GM12878 (cell line): ENCODE results near the gene COL13A1. TPM values are rescaled to one million over a fixed set of nuclear protein-coding genes. Genes with fewer than 3 reads are reported as not detected.

Source experiments
- ATAC-seq: fragments of 200-7000 bp; cut with Tn5 transposase; 3 replicates; pipeline ENCODE4 v1.9.1; 2020; ENCODE audit warnings: mild to moderate bottlenecking, moderate library complexity
- BruUV-seq: library from RNA; stranded (reverse); fragments of 400-500 nt; replicated peaks from 2 replicates; lab custom pipeline; 2021; lab: Mats Ljungman, UMichigan
- CTCF ChIA-PET: fragments of 300-600 bp; sonication (Branson Sonifier 250); formaldehyde crosslinking; extraction: SDS; loops from one replicate; lab custom pipeline; 2021; ENCODE audit warnings: inconsistent platforms; lab: Yijun Ruan, JAX
- POLR2A ChIA-PET: fragments of 350-600 bp; formaldehyde crosslinking; extraction: SDS; loops from one replicate; lab custom pipeline; 2021; ENCODE audit warnings: inconsistent platforms; lab: Charles Lee
- RAD21 ChIA-PET: fragments of 300-600 bp; sonication (Branson Sonifier 250); formaldehyde crosslinking; loops from one replicate; lab custom pipeline; 2023; ENCODE audit warnings: antibody characterized with exemption; ENCODE audit not compliant: unreplicated experiment; lab: Charles Lee
- SMC1A ChIA-PET: fragments of 300-600 bp; sonication (Branson Sonifier 250); formaldehyde crosslinking; loops from one replicate; lab custom pipeline; 2023; ENCODE audit not compliant: unreplicated experiment, uncharacterized antibody; lab: Charles Lee
- DNase-seq: peaks from one replicate; pipeline ENCODE4 v3.0.0-alpha.2; 2011; ENCODE audit warnings: low read depth, low spot score
- FAIRE-seq: peaks from 3 replicates; lab custom pipeline; 2011; peaks lifted over from hg19 to GRCh38; lab: Jason Lieb, UNC
- H2AFZ ChIP-seq: 2 replicates; pipeline ENCODE4 v1.6.0; 2011; ENCODE audit warnings: low read depth, low read length, control low read depth; ENCODE audit not compliant: control insufficient read depth
- H3K27ac ChIP-seq: 2 replicates; pipeline ENCODE4 v1.5.1; 2011; ENCODE audit warnings: control low read depth; ENCODE audit not compliant: control insufficient read depth, insufficient read depth
- H3K27me3 ChIP-seq, 2 experiments: replicated peaks in 1 of 2; 2 replicates each; pipeline versions ENCODE4 v1.6.0 to v1.6.1; 2011; ENCODE audit warnings: low read length in 1 of 2; ENCODE audit not compliant: control insufficient read depth in 2 of 2, insufficient read depth in 2 of 2
- H3K36me3 ChIP-seq, 2 experiments: 2 replicates each; pipeline ENCODE4 v1.5.1; 2011; ENCODE audit warnings: low read length in 1 of 2; ENCODE audit not compliant: control insufficient read depth in 2 of 2, insufficient read depth in 2 of 2
- H3K4me1 ChIP-seq: 2 replicates; pipeline ENCODE4 v1.6.1; 2011; ENCODE audit warnings: mild to moderate bottlenecking, low read length, moderate library complexity, mixed read lengths; ENCODE audit not compliant: control insufficient read depth, insufficient read depth
- H3K4me2 ChIP-seq: 2 replicates; pipeline ENCODE4 v1.6.0; 2011; ENCODE audit warnings: control low read depth; ENCODE audit not compliant: control insufficient read depth, insufficient read depth
- H3K4me3 ChIP-seq: fragments of 200-600 bp; sonication (generic); 2 replicates; pipeline ENCODE4 v1.5.1; 2016
- H3K79me2 ChIP-seq: 2 replicates; pipeline ENCODE4 v1.6.0; 2011; ENCODE audit warnings: low read length; ENCODE audit not compliant: control insufficient read depth, insufficient read depth
- H3K9ac ChIP-seq: 2 replicates; pipeline ENCODE4 v1.8.0; 2011; ENCODE audit warnings: low read length, control low read depth, mixed read lengths; ENCODE audit not compliant: control insufficient read depth, insufficient read depth
- H3K9me3 ChIP-seq: replicated peaks from 3 replicates; pipeline ENCODE4 v1.5.1; 2011; ENCODE audit warnings: mild to moderate bottlenecking, low read length; ENCODE audit not compliant: control insufficient read depth, insufficient read depth
- H4K20me1 ChIP-seq: 2 replicates; pipeline ENCODE4 v1.6.0; 2011; ENCODE audit not compliant: control insufficient read depth, insufficient read depth
- CTCF ChIP-seq, 3 experiments: IDR thresholded peaks in 2 of 3; conservative IDR thresholded peaks in 1 of 3; 2 replicates each; pipeline ENCODE4 v1.5.1; 2011; ENCODE audit warnings: low read depth in 3 of 3, low read length in 3 of 3, mild to moderate bottlenecking in 3 of 3, control low read depth in 2 of 3, moderate library complexity in 2 of 3, inconsistent platforms in 1 of 3, mixed read lengths in 1 of 3; ENCODE audit not compliant: control insufficient read depth in 2 of 3, insufficient read depth in 1 of 3; ENCODE audit errors: extremely low read depth in 1 of 3
- GABPA ChIP-seq: IDR thresholded peaks from 2 replicates; pipeline ENCODE4 v1.6.1; 2014; ENCODE audit warnings: antibody characterized with exemption, low read depth, mild to moderate bottlenecking, inconsistent platforms
- MAX ChIP-seq: IDR thresholded peaks from 2 replicates; pipeline ENCODE4 v1.6.1; 2012; ENCODE audit warnings: low read depth, low read length, improper control_type of control experiment
- NR2C1 ChIP-seq: fragments of 450-650 bp; IDR thresholded peaks from 2 replicates; pipeline ENCODE4 v1.6.1; 2017; ENCODE audit warnings: antibody characterized with exemption, mild to moderate bottlenecking, moderate library complexity
- NR2F1 ChIP-seq: fragments of 450-650 bp; conservative IDR thresholded peaks from 2 replicates; pipeline ENCODE4 v1.6.1; 2017; ENCODE audit warnings: mild to moderate bottlenecking
- RAD21 ChIP-seq: IDR thresholded peaks from 2 replicates; pipeline ENCODE4 v1.6.1; 2011; ENCODE audit warnings: mild to moderate bottlenecking, low read depth, low read length, moderate library complexity; ENCODE audit not compliant: insufficient read depth
- RCOR1 ChIP-seq: conservative IDR thresholded peaks from 2 replicates; pipeline ENCODE4 v1.6.1; 2012; ENCODE audit warnings: low read depth, low read length, improper control_type of control experiment
- RELB ChIP-seq: fragments of 450-650 bp; IDR thresholded peaks from 2 replicates; pipeline ENCODE4 v1.6.1; 2017; ENCODE audit warnings: low read depth, mild to moderate bottlenecking, moderate library complexity
- RUNX3 ChIP-seq: IDR thresholded peaks from 2 replicates; pipeline ENCODE4 v1.6.1; 2012; ENCODE audit warnings: low read length, inconsistent platforms
- SMARCA5 ChIP-seq: fragments of 450-650 bp; IDR thresholded peaks from 2 replicates; pipeline ENCODE4 v1.6.1; 2017; ENCODE audit warnings: mild to moderate bottlenecking
- SMC3 ChIP-seq: IDR thresholded peaks from 2 replicates; pipeline ENCODE4 v1.6.1; 2011; ENCODE audit warnings: low read length, improper control_type of control experiment, borderline replicate concordance
- SREBF1 ChIP-seq: IDR thresholded peaks from 2 replicates; pipeline ENCODE4 v1.6.1; 2012; ENCODE audit warnings: mild to moderate bottlenecking, low read length
- YY1 ChIP-seq: IDR thresholded peaks from 2 replicates; pipeline ENCODE4 v1.6.1; 2011; ENCODE audit warnings: low read depth, mild to moderate bottlenecking, low read length
- WGBS: methylation state at CpG from one replicate; pipeline ENCODE4 v1.1.6; 2016; ENCODE audit warnings: low lambda C conversion rate; ENCODE audit not compliant: insufficient replicate concordance, insufficient coverage; ENCODE audit errors: missing lambda C conversion rate; 5-methylcytosine and 5-hydroxymethylcytosine counted together
- in situ Hi-C: fragments of 300-500 bp; cut with MboI; formaldehyde crosslinking; loops from 9 replicates; pipeline ENCODE4 v1.14.3; 2018; ENCODE audit warnings: mixed read lengths
- intact Hi-C: fragments of 100-400 bp; cut with micrococcal nuclease; formaldehyde crosslinking; loops from one replicate; pipeline ENCODE4 v1.14.2; 2022; ENCODE audit not compliant: unreplicated experiment
- polyA plus RNA-seq, 11 experiments: library from polyadenylated mRNA; depleted of rRNA in 4 of 11; unstranded in 6 of 11; stranded (reverse) in 5 of 11; fragments of >200 nt; fragmentation: Nextera tagmentation in 4 of 11; fragmentation: Illumina TruSeq in 1 of 11; extraction: Ambion mirVana in 4 of 11; extraction: Trizol in 1 of 11; gene quantifications; 1 replicate in 1 of 11; 2 replicates in 10 of 11; pipeline versions ENCODE4 v1.2.1 to v1.2.3, GENCODE V29; 2011 to 2016; ENCODE audit warnings: inconsistent platforms in 2 of 11, missing spikeins in 2 of 11, low read depth in 1 of 11
- total RNA-seq, 4 experiments: library from RNA; depleted of rRNA in 3 of 4; stranded (reverse); fragments of >200 nt in 3 of 4; fragmentation: Illumina TruSeq in 1 of 4; extraction: Trizol in 1 of 4; gene quantifications; 2 replicates each; pipeline versions ENCODE4 v1.2.1 to v1.2.3, GENCODE V29; 2013 to 2021

The COL13A1 gene
- total and polyA plus RNA-seq, 10 of the 15 experiments (the other 5 are each of a cell fraction or from before 2014, with no cell fraction given) = 0.03 to 0.15 (median 0.05) TPM; not detected in 7

- WGBS = 48% methylated on average over 6 of the region's 6 CpGs
- peak; percentile 81 for FAIRE-seq
- TF ChIP-seq CTCF (IDR thresholded peaks at IDR 0.05 in 2 of 3, conservative IDR thresholded peaks at IDR 0.05 in 1 of 3; ENCODE audit: control insufficient read depth in 2 of 3, extremely low read depth in 1 of 3, insufficient read depth in 1 of 3, low read depth in 3 of 3, low read length in 3 of 3) (peak; percentile 84 to 91 (median 90)), NR2C1 (peak; percentile 29; the same call in 1 of the 2 replicates), RUNX3 (peak; percentile 80), SREBF1 (no peak), SMC3 (peak; percentile 74), RAD21 (peak; percentile 83), SMARCA5 (peak; percentile 19; the same call in 1 of the 2 replicates), RELB (no peak), RCOR1 (no peak), GABPA (no peak), MAX (0 out of 2 replicates have a peak, but pooled peaks have one; percentile 8), YY1 (0 out of 2 replicates have a peak, but pooled peaks have one; percentile 40), NR2F1 (peak; percentile 65; the same call in 1 of the 2 replicates)
- TF ChIP-seq, all 136 proteins: peak for 9
- ATAC-seq (peak; percentile 81), DNase-seq (no peak)
- RAD21 ChIA-PET = interaction anchor here (0.7 to 3.8 kb wide), 14 partner anchors 7 to 407 kb away, joined by 3 to 37 read pairs (median 6); partner anchors contain the start of gene TYSND1
- intact Hi-C loops (loop anchor here (1.0 kb wide), 1 partner anchor 22 kb away; no protein-coding TSS in a partner anchor), in situ Hi-C loops (no loop called here)
- CTCF ChIA-PET = interaction anchor here (0.6 to 6.2 kb wide), 45 partner anchors 9 to 507 kb away, joined by 3 to 100 read pairs (median 5); partner anchors contain the start of genes TSPAN15 and TYSND1
- H3K9ac ChIP-seq = no peak overlapping the region
- 0 out of 2 replicates have a peak, but pooled peaks cover 4% of the 10 kb centered on the region for H4K20me1 ChIP-seq
- peaks cover 0 to 2% of the 10 kb centered on the region in 2 experiments; a peak in 2 of 4 replicates for H3K27me3 ChIP-seq
- POLR2A ChIA-PET = interaction anchor here (0.9 to 1.5 kb wide), 2 partner anchors 16 to 20 kb away, joined by 3 to 4 read pairs; no protein-coding TSS in a partner anchor
- no peaks in the 10 kb centered on the region for H3K79me2 ChIP-seq
- no peak overlapping the region for H3K27ac ChIP-seq
- no peak overlapping the region for H3K4me2 ChIP-seq
- no peaks in the 10 kb centered on the region for H3K9me3 ChIP-seq
- SMC1A ChIA-PET = interaction anchor here (0.5 to 3.2 kb wide), 24 partner anchors 8 to 429 kb away, joined by 3 to 26 read pairs (median 4); partner anchors contain the start of gene TYSND1
- H2AFZ ChIP-seq = no peak overlapping the region
- no peak overlapping the region for H3K4me3 ChIP-seq
- peaks cover 9% of the 10 kb centered on the region for H3K4me1 ChIP-seq
- no TSS peak for BruUV-seq
- no peaks in the 10 kb centered on the region for H3K36me3 ChIP-seq
Measured at GRCh38 chr10:69957886-69958555, 156.3 kb downstream of the COL13A1 start.
